Keratinocyte (primary cell): ENCODE results near the gene LYPD5. TPM values are rescaled to one million over a fixed set of nuclear protein-coding genes. Genes with fewer than 3 reads are reported as not detected.
"Not testable (repeated sequence)": the region's sequence is repeated elsewhere in the genome, so short reads cannot be mapped to it uniquely, and the experiment has no call there.

Experiments used
- DNase-seq: peaks from one replicate; pipeline ENCODE4 v3.0.0-alpha.2; 2011; ENCODE audit warnings: low read depth, missing footprints, low spot score
- FAIRE-seq: peaks from 2 replicates; lab custom pipeline; 2011; peaks lifted over from hg19 to GRCh38; lab: Jason Lieb, UNC
- H2AFZ ChIP-seq: 2 replicates; pipeline ENCODE4 v1.6.0; 2012; ENCODE audit warnings: low read length, control low read depth, inconsistent platforms; ENCODE audit not compliant: control insufficient read depth
- H3K27ac ChIP-seq: 2 replicates; pipeline ENCODE4 v1.5.1; 2011; ENCODE audit warnings: low read length; ENCODE audit not compliant: control insufficient read depth, insufficient read depth
- H3K27me3 ChIP-seq: 3 replicates; pipeline ENCODE4 v1.6.0; 2011; ENCODE audit warnings: low read length; ENCODE audit not compliant: control insufficient read depth, insufficient read depth; ENCODE audit errors: extremely low read depth
- H3K36me3 ChIP-seq, 2 experiments: 2 replicates in 1 of 2; 3 replicates in 1 of 2; pipeline ENCODE4 v1.5.1; 2011; ENCODE audit warnings: low read length in 2 of 2, mild to moderate bottlenecking in 1 of 2; ENCODE audit not compliant: control insufficient read depth in 2 of 2, insufficient read depth in 2 of 2; ENCODE audit errors: extremely low read depth in 1 of 2
- H3K4me1 ChIP-seq: 3 replicates; pipeline ENCODE4 v1.5.1; 2011; ENCODE audit warnings: low read length; ENCODE audit not compliant: control insufficient read depth, insufficient read depth; ENCODE audit errors: extremely low read depth
- H3K4me2 ChIP-seq: 3 replicates; pipeline ENCODE4 v1.6.0; 2011; ENCODE audit warnings: low read depth, low read length; ENCODE audit not compliant: control insufficient read depth, insufficient read depth; ENCODE audit errors: extremely low read depth
- H3K4me3 ChIP-seq, 3 experiments: fragments of 200-600 bp in 1 of 3; sonication (generic) in 1 of 3; 2 replicates in 2 of 3; 3 replicates in 1 of 3; pipeline ENCODE4 v1.5.1; 2011 to 2016; ENCODE audit warnings: low read length in 3 of 3, mild to moderate bottlenecking in 3 of 3, control low read depth in 2 of 3, inconsistent platforms in 1 of 3, low read depth in 1 of 3, mixed read lengths in 1 of 3, mixed run types in 1 of 3, moderate library complexity in 1 of 3; ENCODE audit not compliant: control insufficient read depth in 2 of 3, insufficient read depth in 2 of 3; ENCODE audit errors: extremely low read depth in 1 of 3
- H3K79me2 ChIP-seq: 2 replicates; pipeline ENCODE4 v1.6.0; 2012; ENCODE audit warnings: low read length; ENCODE audit not compliant: control insufficient read depth, insufficient read depth
- H3K9ac ChIP-seq: 3 replicates; pipeline ENCODE4 v1.6.0; 2011; ENCODE audit warnings: low read length; ENCODE audit not compliant: control insufficient read depth, insufficient read depth; ENCODE audit errors: extremely low read depth
- H3K9me1 ChIP-seq: 3 replicates; pipeline ENCODE4 v1.6.0; 2011; ENCODE audit warnings: low read length; ENCODE audit not compliant: control insufficient read depth, insufficient read depth; ENCODE audit errors: extremely low read depth
- H3K9me3 ChIP-seq: 2 replicates; pipeline ENCODE4 v1.5.1; 2012; ENCODE audit warnings: low read depth, low read length; ENCODE audit not compliant: control insufficient read depth
- H4K20me1 ChIP-seq: 3 replicates; pipeline ENCODE4 v1.6.0; 2011; ENCODE audit warnings: low read length; ENCODE audit not compliant: control insufficient read depth, insufficient read depth; ENCODE audit errors: extremely low read depth
- CTCF ChIP-seq, 3 experiments: IDR thresholded peaks in 1 of 3; conservative IDR thresholded peaks in 1 of 3; optimal IDR thresholded peaks in 1 of 3; 2 replicates in 2 of 3; 3 replicates in 1 of 3; pipeline versions ENCODE3 to v1.5.1; 2011; ENCODE audit warnings: low read length in 3 of 3, mild to moderate bottlenecking in 3 of 3, moderate library complexity in 2 of 3, control low read depth in 1 of 3, inconsistent platforms in 1 of 3; ENCODE audit not compliant: insufficient read depth in 2 of 3; ENCODE audit errors: extremely low read depth in 1 of 3
- EZH2 ChIP-seq: IDR thresholded peaks from one replicate; pipeline ENCODE4 v1.6.1; 2012; ENCODE audit warnings: inconsistent platforms, mild to moderate bottlenecking, low read length, moderate library complexity
- dilution Hi-C: fragments of 300-500 bp; cut with MboI; formaldehyde crosslinking; loops from one replicate; pipeline ENCODE4 v1.7.0; 2020; ENCODE audit warnings: low sequenced_read_pairs; ENCODE audit not compliant: extremely low pct_ligation_motif_present
- polyA plus RNA-seq, 5 experiments: library from polyadenylated mRNA; depleted of rRNA in 3 of 5; stranded (reverse) in 3 of 5; stranded (forward) in 1 of 5; unstranded in 1 of 5; fragments of >200 nt; gene quantifications; 1 replicate in 1 of 5; 2 replicates in 3 of 5; 3 replicates in 1 of 5; pipeline versions ENCODE4 v1.2.1 to v1.2.3, GENCODE V29; 2011 to 2012; ENCODE audit warnings: missing spikeins in 2 of 5, low read depth in 1 of 5, low replicate concordance in 1 of 5

LYPD5 gene
- polyA plus RNA-seq, 1 donor (not counting 4 experiments of a cell fraction or from before 2014, with no cell fraction given), result 4.2 TPM

- H3K36me3 ChIP-seq, result no peaks in the 10 kb centered on the region
- TF ChIP-seq EZH2 (no peak), CTCF (optimal IDR thresholded peaks at IDR 0.05 in 1 of 3, IDR thresholded peaks at IDR 0.05 in 1 of 3, conservative IDR thresholded peaks at IDR 0.05 in 1 of 3; ENCODE audit: extremely low read depth in 1 of 3, insufficient read depth in 2 of 3, low read length in 3 of 3) (no peak)
Measured at GRCh38 chr19:43818500-43818899, 16.3 kb upstream of the LYPD5 start.

GRCh38 chr19:43817454-43817853 is 15.2 kb upstream of the LYPD5 start:
- dilution Hi-C loops, DNase-seq, H3K27ac ChIP-seq, H3K79me2 ChIP-seq, H3K9me1 ChIP-seq, H3K4me3 ChIP-seq, FAIRE-seq, H3K27me3 ChIP-seq, H2AFZ ChIP-seq, H3K9ac ChIP-seq, H4K20me1 ChIP-seq, H3K4me2 ChIP-seq, H3K36me3 ChIP-seq, H3K9me3 ChIP-seq: not testable (repeated sequence)
- H3K4me1 ChIP-seq, result peaks cover 18% of the 10 kb centered on the region

More at GRCh38 chr19:43818500-43818899, 16.3 kb upstream of the LYPD5 start:
- Histone ChIP-seq H4K20me1 (no peaks in the 10 kb centered on the region), H3K79me2 (no peaks in the 10 kb centered on the region), H3K4me1 (peaks cover 18% of the 10 kb centered on the region), H3K27ac (peak overlapping the region; percentile 16), H3K9ac (no peak overlapping the region), H3K9me1 (no peaks in the 10 kb centered on the region), H3K4me2 (peak overlapping the region; percentile 13), H3K27me3 (no peaks in the 10 kb centered on the region), H3K4me3 (no peak overlapping the region), H3K9me3 (no peaks in the 10 kb centered on the region), H2AFZ (no peak overlapping the region)
- peak; percentile 90 for FAIRE-seq
- dilution Hi-C loops, result no loop called here
- no peak for DNase-seq
